ENCODE measurements around the gene TSPO. TPM values are rescaled to one million over a fixed set of nuclear protein-coding genes. Genes with fewer than 3 reads are reported as not detected.

The TSPO gene
- total and polyA plus RNA-seq, 9 of the 15 experiments (the other 6 are each of a cell fraction or from before 2014, with no cell fraction given) = 4.9 to 126 (median 25.3) TPM

DNA sequence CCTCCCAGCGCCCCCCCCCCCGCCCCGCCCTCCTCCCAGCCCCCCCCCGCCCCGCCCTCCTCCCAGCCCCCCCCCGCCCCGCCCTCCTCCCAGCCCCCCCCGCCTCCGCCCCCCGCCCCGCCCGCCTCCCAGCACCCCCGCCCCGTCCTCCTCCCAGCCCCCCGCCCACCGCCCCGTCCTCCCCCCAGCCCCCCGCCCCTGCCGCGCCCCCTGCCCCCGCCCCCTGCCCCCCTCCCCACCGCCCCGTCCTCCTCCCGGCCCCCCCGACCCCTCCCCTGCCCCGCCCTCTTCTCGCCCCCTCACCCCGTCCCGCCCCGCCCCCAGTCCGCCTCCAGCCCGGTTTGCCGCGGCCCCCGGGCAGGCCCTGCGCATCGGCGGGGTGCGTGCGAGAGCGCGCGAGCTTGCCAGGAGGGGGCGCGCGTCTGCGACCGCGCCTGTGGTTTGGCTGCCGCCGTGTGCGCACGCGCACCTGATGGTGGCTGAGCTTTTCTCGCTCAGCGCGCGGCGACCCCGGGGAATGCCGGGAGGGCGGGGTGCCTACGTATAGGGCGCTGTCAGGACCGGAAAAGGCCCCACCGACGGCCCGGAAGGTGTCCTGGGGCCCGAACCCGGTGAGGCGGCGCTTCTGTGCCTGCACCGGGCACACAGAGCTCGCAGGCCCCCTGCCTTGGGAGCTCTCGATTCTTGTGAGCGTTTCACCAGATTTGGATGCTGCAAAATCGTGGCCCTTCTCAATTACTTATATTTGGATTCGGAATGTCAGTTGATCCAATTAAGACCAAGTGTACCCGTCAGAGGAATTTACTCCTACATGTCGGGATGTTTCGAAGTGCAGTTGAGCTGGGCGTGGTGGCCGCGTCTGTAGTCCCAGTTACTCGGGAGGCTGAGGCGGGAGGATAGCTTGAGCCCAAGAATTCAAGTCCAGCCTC is 36.1 kb downstream of the TSPO start (continued):
- TF ChIP-seq NCOR1 (IDR thresholded peaks at IDR 0.05) (0 out of 2 replicates have a peak, but pooled peaks have one; percentile 7), POLR2A (conservative IDR thresholded peaks at IDR 0.05) (peak; percentile 91), POLR2G (IDR thresholded peaks at IDR 0.05; ENCODE audit: low read depth, low read length) (peak; percentile 92), MTA3 (IDR thresholded peaks at IDR 0.05; ENCODE audit: borderline replicate concordance) (peak; percentile 74; the same call in 1 of the 2 replicates), MIER1 (IDR thresholded peaks at IDR 0.05; ENCODE audit: low read depth) (no peak), MYC (IDR thresholded peaks at IDR 0.05; ENCODE audit: low read depth, low read length) (peak; percentile 75), MYC (CRISPR knock-in tag; IDR thresholded peaks at IDR 0.05; ENCODE audit: borderline replicate concordance, low read depth) (no peak), CCNT2 (IDR thresholded peaks at IDR 0.05; ENCODE audit: borderline replicate concordance, extremely low read depth, insufficient read length, low read depth, low read length) (peak; percentile 58), FOXK2 (conservative IDR thresholded peaks at IDR 0.05 in 1 of 2, IDR thresholded peaks at IDR 0.05 in 1 of 2; ENCODE audit: low read depth in 2 of 2) (0 out of 4 replicates have a peak, but pooled peaks of 1 of the 2 experiments have one; percentile 11), U2AF2 (optimal IDR thresholded peaks at IDR 0.05; ENCODE audit: low read depth, low read length) (no peak), L3MBTL2 (IDR thresholded peaks at IDR 0.05) (peak; percentile 70), POLR2AphosphoS5 (IDR thresholded peaks at IDR 0.05; ENCODE audit: control insufficient read depth, insufficient read depth, low read depth, low read length) (peak; percentile 69; the same call in 1 of the 2 replicates), KLF1 (tag; IDR thresholded peaks at IDR 0.05) (peak; percentile 79; the same call in 1 of the 2 replicates), C11orf30 (IDR thresholded peaks at IDR 0.05; ENCODE audit: low read depth) (peak; percentile 57), ZNF24 (IDR thresholded peaks at IDR 0.05) (no peak), NR2C2 (CRISPR knock-in tag; IDR thresholded peaks at IDR 0.05) (peak; percentile 89), NR2C2 (tag; IDR thresholded peaks at IDR 0.05) (peak; percentile 98)
- TF ChIP-seq, protein P1, sequence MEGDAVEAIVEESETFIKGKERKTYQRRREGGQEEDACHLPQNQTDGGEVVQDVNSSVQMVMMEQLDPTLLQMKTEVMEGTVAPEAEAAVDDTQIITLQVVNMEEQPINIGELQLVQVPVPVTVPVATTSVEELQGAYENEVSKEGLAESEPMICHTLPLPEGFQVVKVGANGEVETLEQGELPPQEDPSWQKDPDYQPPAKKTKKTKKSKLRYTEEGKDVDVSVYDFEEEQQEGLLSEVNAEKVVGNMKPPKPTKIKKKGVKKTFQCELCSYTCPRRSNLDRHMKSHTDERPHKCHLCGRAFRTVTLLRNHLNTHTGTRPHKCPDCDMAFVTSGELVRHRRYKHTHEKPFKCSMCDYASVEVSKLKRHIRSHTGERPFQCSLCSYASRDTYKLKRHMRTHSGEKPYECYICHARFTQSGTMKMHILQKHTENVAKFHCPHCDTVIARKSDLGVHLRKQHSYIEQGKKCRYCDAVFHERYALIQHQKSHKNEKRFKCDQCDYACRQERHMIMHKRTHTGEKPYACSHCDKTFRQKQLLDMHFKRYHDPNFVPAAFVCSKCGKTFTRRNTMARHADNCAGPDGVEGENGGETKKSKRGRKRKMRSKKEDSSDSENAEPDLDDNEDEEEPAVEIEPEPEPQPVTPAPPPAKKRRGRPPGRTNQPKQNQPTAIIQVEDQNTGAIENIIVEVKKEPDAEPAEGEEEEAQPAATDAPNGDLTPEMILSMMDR (IDR thresholded peaks at IDR 0.05 in 2 of 3, conservative IDR thresholded peaks at IDR 0.05 in 1 of 3; ENCODE audit: insufficient read depth in 2 of 3, low read depth in 1 of 3, low read length in 3 of 3) = peak; percentile 65 to 80 (median 76)
- TF ChIP-seq, protein P2, sequence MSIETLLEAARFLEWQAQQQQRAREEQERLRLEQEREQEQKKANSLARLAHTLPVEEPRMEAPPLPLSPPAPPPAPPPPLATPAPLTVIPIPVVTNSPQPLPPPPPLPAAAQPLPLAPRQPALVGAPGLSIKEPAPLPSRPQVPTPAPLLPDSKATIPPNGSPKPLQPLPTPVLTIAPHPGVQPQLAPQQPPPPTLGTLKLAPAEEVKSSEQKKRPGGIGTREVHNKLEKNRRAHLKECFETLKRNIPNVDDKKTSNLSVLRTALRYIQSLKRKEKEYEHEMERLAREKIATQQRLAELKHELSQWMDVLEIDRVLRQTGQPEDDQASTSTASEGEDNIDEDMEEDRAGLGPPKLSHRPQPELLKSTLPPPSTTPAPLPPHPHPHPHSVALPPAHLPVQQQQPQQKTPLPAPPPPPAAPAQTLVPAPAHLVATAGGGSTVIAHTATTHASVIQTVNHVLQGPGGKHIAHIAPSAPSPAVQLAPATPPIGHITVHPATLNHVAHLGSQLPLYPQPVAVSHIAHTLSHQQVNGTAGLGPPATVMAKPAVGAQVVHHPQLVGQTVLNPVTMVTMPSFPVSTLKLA (conservative IDR thresholded peaks at IDR 0.05) = peak; percentile 63
- TF ChIP-seq, protein P3, sequence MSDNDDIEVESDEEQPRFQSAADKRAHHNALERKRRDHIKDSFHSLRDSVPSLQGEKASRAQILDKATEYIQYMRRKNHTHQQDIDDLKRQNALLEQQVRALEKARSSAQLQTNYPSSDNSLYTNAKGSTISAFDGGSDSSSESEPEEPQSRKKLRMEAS (CRISPR knock-in tag; IDR thresholded peaks at IDR 0.05) = peak; percentile 77
- TF ChIP-seq, protein P4, sequence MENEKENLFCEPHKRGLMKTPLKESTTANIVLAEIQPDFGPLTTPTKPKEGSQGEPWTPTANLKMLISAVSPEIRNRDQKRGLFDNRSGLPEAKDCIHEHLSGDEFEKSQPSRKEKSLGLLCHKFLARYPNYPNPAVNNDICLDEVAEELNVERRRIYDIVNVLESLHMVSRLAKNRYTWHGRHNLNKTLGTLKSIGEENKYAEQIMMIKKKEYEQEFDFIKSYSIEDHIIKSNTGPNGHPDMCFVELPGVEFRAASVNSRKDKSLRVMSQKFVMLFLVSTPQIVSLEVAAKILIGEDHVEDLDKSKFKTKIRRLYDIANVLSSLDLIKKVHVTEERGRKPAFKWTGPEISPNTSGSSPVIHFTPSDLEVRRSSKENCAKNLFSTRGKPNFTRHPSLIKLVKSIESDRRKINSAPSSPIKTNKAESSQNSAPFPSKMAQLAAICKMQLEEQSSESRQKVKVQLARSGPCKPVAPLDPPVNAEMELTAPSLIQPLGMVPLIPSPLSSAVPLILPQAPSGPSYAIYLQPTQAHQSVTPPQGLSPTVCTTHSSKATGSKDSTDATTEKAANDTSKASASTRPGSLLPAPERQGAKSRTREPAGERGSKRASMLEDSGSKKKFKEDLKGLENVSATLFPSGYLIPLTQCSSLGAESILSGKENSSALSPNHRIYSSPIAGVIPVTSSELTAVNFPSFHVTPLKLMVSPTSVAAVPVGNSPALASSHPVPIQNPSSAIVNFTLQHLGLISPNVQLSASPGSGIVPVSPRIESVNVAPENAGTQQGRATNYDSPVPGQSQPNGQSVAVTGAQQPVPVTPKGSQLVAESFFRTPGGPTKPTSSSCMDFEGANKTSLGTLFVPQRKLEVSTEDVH (IDR thresholded peaks at IDR 0.05; ENCODE audit: low read depth, partially characterized antibody) = peak; percentile 34
